Measurements from ENCODE around the gene DNAJC7.
A peak's percentile ranks its signal among the peaks of the same experiment; 100 is the strongest.
"Not testable (repeated sequence)": the region's sequence is repeated elsewhere in the genome, so short reads cannot be mapped to it uniquely, and the experiment has no call there.

Gene DNAJC7

DNA sequence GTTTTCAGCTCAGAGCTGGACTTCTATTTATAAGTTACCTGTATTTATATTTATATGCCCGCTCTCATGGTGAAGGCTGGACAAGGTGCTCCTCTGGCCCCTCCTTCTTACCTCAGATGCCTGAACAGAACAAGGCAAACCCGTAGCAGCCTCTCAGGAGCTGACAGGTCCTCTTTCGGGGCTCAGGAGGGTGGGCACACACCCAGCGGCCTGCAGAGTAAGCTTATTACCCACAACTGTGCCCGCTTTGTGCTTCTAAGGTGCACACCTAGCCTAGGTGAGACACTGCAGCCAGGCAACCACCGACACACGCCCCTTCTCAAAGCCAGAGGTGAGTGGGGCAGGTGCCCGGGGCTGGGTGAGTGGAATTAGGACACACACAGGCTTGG is 7.9 kb upstream of the DNAJC7 start:
- TF ChIP-seq ZNF565 (CRISPR knock-in tag; conservative IDR thresholded peaks at IDR 0.05; ENCODE audit: low read depth) (no peak), ZNF70 (CRISPR knock-in tag; IDR thresholded peaks at IDR 0.05) (no peak), PPARA (CRISPR knock-in tag; IDR thresholded peaks at IDR 0.05; ENCODE audit: borderline replicate concordance) (no peak), ZFP3 (CRISPR knock-in tag; IDR thresholded peaks at IDR 0.05) (no peak), ISL1 (CRISPR knock-in tag; IDR thresholded peaks at IDR 0.05) (no peak), TOX (CRISPR knock-in tag; IDR thresholded peaks at IDR 0.05; ENCODE audit: borderline replicate concordance) (no peak), PATZ1 (CRISPR knock-in tag; IDR thresholded peaks at IDR 0.05; ENCODE audit: borderline replicate concordance) (no peak)
- no peak; the same call in 2 of the 3 replicates for ATAC-seq

- ATAC-seq = no peak
- TF ChIP-seq ZC3H10 (CRISPR knock-in tag; IDR thresholded peaks at IDR 0.05) (no peak), ZNF565 (CRISPR knock-in tag; conservative IDR thresholded peaks at IDR 0.05; ENCODE audit: low read depth) (no peak), SNAI2 (CRISPR knock-in tag; IDR thresholded peaks at IDR 0.05) (no peak), ZNF8 (CRISPR knock-in tag; IDR thresholded peaks at IDR 0.05) (no peak), BACH2 (CRISPR knock-in tag; IDR thresholded peaks at IDR 0.05; ENCODE audit: borderline replicate concordance) (no peak)
Observed at GRCh38 chr17:42023524-42024349, 6.5 kb upstream of the DNAJC7 start.

DNA sequence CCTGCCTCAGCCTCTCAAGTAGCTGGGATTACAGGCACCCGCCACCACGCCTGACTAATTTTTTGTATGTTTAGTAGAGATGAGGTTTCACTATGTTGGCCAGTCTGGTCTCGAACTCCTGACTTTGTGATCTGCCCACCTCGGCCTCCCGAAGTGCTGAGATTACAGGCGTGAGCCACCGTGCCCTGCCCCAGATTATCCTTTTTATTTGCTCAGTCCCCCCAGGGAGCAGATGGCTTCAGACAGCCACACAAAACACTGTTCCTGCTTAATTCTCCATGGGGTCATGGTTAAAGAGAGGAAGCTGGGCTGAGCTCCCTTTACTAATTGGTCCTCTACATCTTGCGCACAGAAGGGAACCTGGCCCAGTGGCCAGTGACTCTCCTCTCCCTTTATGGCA is 3.6 kb upstream of the DNAJC7 start:
- ATAC-seq = not testable (repeated sequence)

- TF ChIP-seq OSR1 (CRISPR knock-in tag; IDR thresholded peaks at IDR 0.05) (no peak), SNAI2 (CRISPR knock-in tag; IDR thresholded peaks at IDR 0.05) (no peak), ZNF70 (CRISPR knock-in tag; IDR thresholded peaks at IDR 0.05) (no peak), ESRRG (CRISPR knock-in tag; IDR thresholded peaks at IDR 0.05) (no peak), PPARA (CRISPR knock-in tag; IDR thresholded peaks at IDR 0.05; ENCODE audit: borderline replicate concordance) (no peak), ARNTL (CRISPR knock-in tag; IDR thresholded peaks at IDR 0.05; ENCODE audit: borderline replicate concordance, low read depth) (no peak), RARB (CRISPR knock-in tag; IDR thresholded peaks at IDR 0.05) (no peak), ZFP3 (CRISPR knock-in tag; IDR thresholded peaks at IDR 0.05) (no peak), ZNF565 (CRISPR knock-in tag; conservative IDR thresholded peaks at IDR 0.05; ENCODE audit: low read depth) (no peak), CSDC2 (CRISPR knock-in tag; IDR thresholded peaks at IDR 0.05) (no peak), ZFP30 (CRISPR knock-in tag; IDR thresholded peaks at IDR 0.05) (no peak), ISL1 (CRISPR knock-in tag; IDR thresholded peaks at IDR 0.05) (no peak)
- peak; percentile 76 for ATAC-seq
Observed at GRCh38 chr17:42019509-42020404, 2.5 kb upstream of the DNAJC7 start, which contains the start of gene NKIRAS2. Gene NKIRAS2, plus strand, starts transcription at chr17:42020090. Its CDS starts 1,488 bp downstream, at chr17:42021578.

DNA sequence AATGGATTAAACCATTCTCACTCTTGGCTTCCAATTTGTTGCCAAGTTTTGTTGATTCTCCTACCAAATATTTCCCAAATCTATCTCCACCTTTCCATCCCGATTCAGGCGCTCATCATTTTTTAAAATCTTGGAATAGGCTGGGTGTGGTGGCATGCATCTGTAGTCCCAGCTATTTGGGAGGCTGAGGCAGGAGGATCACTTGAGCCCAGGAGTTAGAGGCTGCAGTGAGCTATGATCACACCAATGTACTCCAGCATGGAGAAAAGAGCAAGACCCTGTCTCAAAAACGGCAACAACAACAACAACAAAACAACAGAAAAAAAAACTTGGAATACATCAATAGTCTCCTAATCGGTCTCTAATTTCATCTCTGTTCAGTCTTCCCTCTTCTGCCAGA is 1.7 kb upstream of the DNAJC7 start:
- TF ChIP-seq ZNF70 (CRISPR knock-in tag; IDR thresholded peaks at IDR 0.05) (no peak), ZFP30 (CRISPR knock-in tag; IDR thresholded peaks at IDR 0.05) (no peak), TSHZ2 (CRISPR knock-in tag; IDR thresholded peaks at IDR 0.05) (no peak), TCF4 (CRISPR knock-in tag; IDR thresholded peaks at IDR 0.05; ENCODE audit: borderline replicate concordance) (no peak), SNAI2 (CRISPR knock-in tag; IDR thresholded peaks at IDR 0.05) (no peak)
- no peak for ATAC-seq

Data from SK-N-SH treated with all-trans-retinoic acid at 6 μM for 48 hours (cell line).